Measurements from ENCODE around the gene DGKG. TPM values are rescaled to one million over a fixed set of nuclear protein-coding genes. Genes with fewer than 3 reads are reported as not detected.

Gene DGKG
- total RNA-seq = 1.1 and 6.3 TPM in 2 replicates

DNA sequence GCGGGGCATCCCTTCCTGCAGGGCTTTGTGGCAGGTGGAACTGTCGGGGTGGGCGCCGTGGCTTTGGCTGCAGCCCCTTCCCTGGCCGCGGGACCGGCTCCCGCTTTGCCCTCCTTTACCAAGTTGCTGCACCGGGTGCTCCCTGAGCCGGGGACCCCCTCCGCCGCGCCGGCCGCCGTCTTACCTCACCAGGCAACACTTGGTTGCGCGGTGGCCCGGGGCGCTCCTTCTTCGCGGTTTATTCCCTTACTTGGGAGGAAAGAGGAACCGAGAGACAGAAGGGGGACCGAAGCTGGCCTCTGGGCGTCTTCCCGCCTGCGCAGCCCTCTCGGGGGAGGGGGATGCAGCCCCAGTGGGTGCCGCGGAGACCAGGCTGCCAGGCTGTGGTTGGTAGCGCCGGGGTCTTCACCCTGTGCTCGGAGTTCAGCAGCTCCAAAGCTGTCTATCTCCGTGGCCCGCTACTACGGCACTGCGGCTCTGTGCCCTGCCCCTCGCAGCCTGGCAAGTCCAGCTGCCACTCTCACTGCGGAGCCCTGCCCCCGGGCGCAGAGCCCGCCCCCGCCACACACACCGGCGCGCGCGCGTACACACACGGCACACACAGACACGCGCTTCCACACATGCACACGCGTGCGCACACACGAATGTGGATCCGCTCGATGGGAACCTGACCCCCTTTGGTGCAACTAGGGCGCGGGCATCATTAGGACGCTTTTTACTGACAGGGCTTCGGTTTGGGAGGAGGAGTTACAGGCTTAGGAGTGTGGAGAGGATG, at the start of gene DGKG:
Gene DGKG, minus strand, starts transcription at position 473 of the 775 bp plus-strand sequence. CDS start 41,775 bp downstream, outside the sequence.

GRCh38 chr3:186108941-186109865, 252.8 kb downstream of the DGKG start, which contains the start of gene ETV5:
TSS of gene ETV5 (minus strand) at chr3:186109089. CDS start at chr3:186105868, 3,221 bp downstream.

Other genes with a start within 250 kb of the DGKG start
- 1.00 and 2.1 TPM in 2 replicates for gene CRYGS, start 182.1 kb upstream of the DGKG start, total RNA-seq
- gene TBCCD1, start 205.1 kb upstream of the DGKG start, total RNA-seq = 14.3 and 17.0 TPM in 2 replicates
- 69.5 and 114 TPM in 2 replicates for gene DNAJB11, start 208.5 kb upstream of the DGKG start, total RNA-seq